ENCODE results near the gene CERS1.

Gene CERS1

DNA sequence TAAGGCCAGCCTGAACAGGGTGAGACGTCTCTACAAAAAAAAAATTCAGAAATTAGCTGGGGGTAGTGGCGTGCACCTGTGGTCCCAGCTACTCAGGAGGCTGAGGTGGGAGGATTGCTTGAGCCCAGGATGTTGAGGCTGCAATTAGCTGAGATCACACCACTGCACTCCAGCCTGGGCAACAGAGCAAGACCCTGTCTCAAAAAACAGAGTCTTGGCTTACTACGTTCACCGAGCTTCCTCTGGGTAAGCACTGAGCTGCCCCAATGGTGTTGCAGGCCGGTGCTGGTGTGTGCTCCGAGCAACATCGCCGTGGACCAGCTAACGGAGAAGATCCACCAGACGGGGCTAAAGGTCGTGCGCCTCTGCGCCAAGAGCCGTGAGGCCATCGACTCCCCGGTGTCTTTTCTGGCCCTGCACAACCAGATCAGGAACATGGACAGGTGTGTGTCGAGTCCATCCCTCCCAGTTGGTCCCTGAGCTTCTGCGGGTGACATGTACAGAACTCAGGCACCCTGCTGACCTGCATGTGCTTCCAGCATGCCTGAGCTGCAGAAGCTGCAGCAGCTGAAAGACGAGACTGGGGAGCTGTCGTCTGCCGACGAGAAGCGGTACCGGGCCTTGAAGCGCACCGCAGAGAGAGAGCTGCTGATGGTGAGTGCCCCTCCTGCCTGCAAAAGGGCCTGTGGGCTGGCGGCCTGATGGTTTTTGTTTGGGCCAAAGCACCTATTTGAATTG lies 40.1 kb downstream of the CERS1 start:
- H3F3A ChIP-seq (ENCODE audit: control insufficient read depth, insufficient read depth) = no peaks in the 10 kb centered on the region
- H3K4me2 ChIP-seq (ENCODE audit: low read length) = no peak overlapping the region
- peaks cover 98% of the 10 kb centered on the region for H3K36me3 ChIP-seq (ENCODE audit: control insufficient read depth, low read length)
- TF ChIP-seq EZH2phosphoT487 (IDR thresholded peaks at IDR 0.05; ENCODE audit: borderline replicate concordance, low read length) (no peak), CTCF (IDR thresholded peaks at IDR 0.05; ENCODE audit: low read depth, low read length, poor library complexity, severe bottlenecking) (no peak)
- no peaks in the 10 kb centered on the region for H3K9me2 ChIP-seq (replicated peaks; ENCODE audit: control insufficient read depth, low read length)
- H3K4me3 ChIP-seq (ENCODE audit: low read length) = no peak overlapping the region
- no peaks in the 10 kb centered on the region for H3K4me1 ChIP-seq (ENCODE audit: control insufficient read depth, low read length)
- H3K27me3 ChIP-seq (ENCODE audit: control insufficient read depth, low read length) = no peaks in the 10 kb centered on the region
- no peaks in the 10 kb centered on the region for H3K9me3 ChIP-seq (ENCODE audit: control insufficient read depth, insufficient read depth, low read length)
- H3K27ac ChIP-seq (ENCODE audit: low read depth, low read length) = no peak overlapping the region
- peaks cover 39% of the 10 kb centered on the region for H3K79me2 ChIP-seq (ENCODE audit: control insufficient read depth, low read length)
- H4K20me1 ChIP-seq (ENCODE audit: control insufficient read depth, insufficient read depth, low read depth, low read length) = no peaks in the 10 kb centered on the region

GRCh38 chr19:18854982-18855381 lies 41.0 kb downstream of the CERS1 start:
- Histone ChIP-seq H3K36me3 (ENCODE audit: control insufficient read depth, low read length) (peaks cover 98% of the 10 kb centered on the region), H3K27me3 (ENCODE audit: control insufficient read depth, low read length) (no peaks in the 10 kb centered on the region), H3K9me2 (replicated peaks; ENCODE audit: control insufficient read depth, low read length) (no peaks in the 10 kb centered on the region), H3K4me2 (ENCODE audit: low read length) (no peak overlapping the region), H3F3A (ENCODE audit: control insufficient read depth, insufficient read depth) (no peaks in the 10 kb centered on the region), H3K9me3 (ENCODE audit: control insufficient read depth, insufficient read depth, low read length) (no peaks in the 10 kb centered on the region), H3K79me2 (ENCODE audit: control insufficient read depth, low read length) (peaks cover 47% of the 10 kb centered on the region), H4K20me1 (ENCODE audit: control insufficient read depth, insufficient read depth, low read depth, low read length) (no peaks in the 10 kb centered on the region), H3K4me1 (ENCODE audit: control insufficient read depth, low read length) (no peaks in the 10 kb centered on the region), H3K4me3 (ENCODE audit: low read length) (no peak overlapping the region), H3K27ac (ENCODE audit: low read depth, low read length) (no peak overlapping the region)
- no peak for TF ChIP-seq EZH2phosphoT487 (IDR thresholded peaks at IDR 0.05; ENCODE audit: borderline replicate concordance, low read length)
- no peak for TF ChIP-seq CTCF (IDR thresholded peaks at IDR 0.05; ENCODE audit: low read depth, low read length, poor library complexity, severe bottlenecking)

DNA sequence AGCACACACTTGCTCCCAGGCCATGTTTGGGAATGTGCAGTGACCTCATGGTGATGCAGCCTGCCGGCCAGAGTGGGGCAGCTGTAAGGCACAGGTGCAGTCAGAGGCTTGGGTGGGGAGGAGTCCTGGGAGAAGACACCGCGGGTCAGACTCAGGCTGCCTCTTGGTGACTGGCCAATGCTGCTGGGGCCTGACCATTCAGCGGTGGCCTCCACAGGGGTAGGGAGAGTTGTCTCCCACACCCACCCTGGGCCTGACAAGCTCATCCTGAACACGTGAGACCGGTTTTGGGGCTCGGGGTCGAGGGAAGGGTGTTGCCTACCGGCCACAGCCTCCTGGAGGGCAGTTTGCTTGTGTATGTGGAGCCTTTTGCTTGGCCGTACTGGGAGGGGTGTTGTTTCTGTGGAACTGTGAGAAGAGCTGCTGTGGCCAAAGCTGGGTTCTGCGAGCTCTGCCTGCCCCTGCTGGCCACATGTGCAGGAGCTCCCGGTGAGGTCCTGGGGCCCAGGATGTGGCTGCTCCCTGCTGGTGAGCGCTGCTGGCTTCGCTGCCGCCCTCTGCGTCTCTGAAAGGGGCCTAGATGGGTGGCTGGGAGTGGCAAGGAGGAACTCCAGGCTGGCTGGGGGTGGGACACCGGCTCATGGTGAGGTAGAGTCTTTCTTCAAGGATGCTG lies 42.1 kb downstream of the CERS1 start:
- H4K20me1 ChIP-seq (ENCODE audit: control insufficient read depth, insufficient read depth, low read depth, low read length) = peaks cover 9% of the 10 kb centered on the region; the same call in 1 of the 2 replicates
- H3K27ac ChIP-seq (ENCODE audit: low read depth, low read length) = no peak overlapping the region
- H3K9me3 ChIP-seq (ENCODE audit: control insufficient read depth, insufficient read depth, low read length) = no peaks in the 10 kb centered on the region
- H3K4me1 ChIP-seq (ENCODE audit: control insufficient read depth, low read length) = peaks cover under 1% of the 10 kb centered on the region
- TF ChIP-seq EZH2phosphoT487 (IDR thresholded peaks at IDR 0.05; ENCODE audit: borderline replicate concordance, low read length) (no peak), CTCF (IDR thresholded peaks at IDR 0.05; ENCODE audit: low read depth, low read length, poor library complexity, severe bottlenecking) (no peak)
- H3K79me2 ChIP-seq (ENCODE audit: control insufficient read depth, low read length) = peaks cover 58% of the 10 kb centered on the region
- H3K4me2 ChIP-seq (ENCODE audit: low read length) = no peak overlapping the region
- peaks cover 98% of the 10 kb centered on the region for H3K36me3 ChIP-seq (ENCODE audit: control insufficient read depth, low read length)
- H3K9me2 ChIP-seq (replicated peaks; ENCODE audit: control insufficient read depth, low read length) = no peaks in the 10 kb centered on the region
- no peak overlapping the region for H3K4me3 ChIP-seq (ENCODE audit: low read length)
- H3K27me3 ChIP-seq (ENCODE audit: control insufficient read depth, low read length) = no peaks in the 10 kb centered on the region
- H3F3A ChIP-seq (ENCODE audit: control insufficient read depth, insufficient read depth) = no peaks in the 10 kb centered on the region

Data from DOHH2 (cell line).